H1 (cell line): ENCODE measurements around the gene METTL22. TPM values are rescaled to one million over a fixed set of nuclear protein-coding genes. Genes with fewer than 3 reads are reported as not detected.

Source experiments
- CTCF ChIA-PET: fragments of 300-600 bp; sonication (Branson Sonifier 250); formaldehyde crosslinking; loops from one replicate; lab custom pipeline; 2021; ENCODE audit not compliant: partially characterized antibody; lab: Charles Lee
- POLR2A ChIA-PET: fragments of 300-600 bp; sonication (Branson Sonifier 250); formaldehyde crosslinking; loops from one replicate; lab custom pipeline; 2021; ENCODE audit warnings: inconsistent platforms; ENCODE audit not compliant: partially characterized antibody; lab: Charles Lee
- DNase-seq, 2 experiments: peaks; one replicate each; pipeline versions ENCODE4 v3.0.0 to v3.0.0-alpha.2; 2010 to 2022; ENCODE audit warnings: low spot score in 2 of 2, low read depth in 1 of 2, mixed read lengths in 1 of 2
- FAIRE-seq: peaks from 2 replicates; lab custom pipeline; 2011; peaks lifted over from hg19 to GRCh38; lab: Jason Lieb, UNC
- H2AFZ ChIP-seq: 2 replicates; pipeline ENCODE4 v1.8.1; 2012; ENCODE audit warnings: low read length, inconsistent platforms
- H2AK5ac ChIP-seq: 2 replicates; pipeline ENCODE4 v1.6.1; 2013; ENCODE audit warnings: low read depth, low read length
- H2BK120ac ChIP-seq: replicated peaks from 2 replicates; pipeline ENCODE3; 2013; ENCODE audit warnings: low read depth, low read length, inconsistent platforms
- H2BK12ac ChIP-seq: 2 replicates; pipeline ENCODE4 v1.6.1; 2013; ENCODE audit warnings: low read depth, low read length
- H2BK15ac ChIP-seq: 2 replicates; pipeline ENCODE4 v1.6.1; 2013; ENCODE audit warnings: low read length
- H2BK20ac ChIP-seq: 2 replicates; pipeline ENCODE4 v1.6.1; 2013; ENCODE audit warnings: low read length
- H2BK5ac ChIP-seq: 2 replicates; pipeline ENCODE4 v1.6.1; 2013; ENCODE audit warnings: low read depth, low read length
- H3K14ac ChIP-seq: 2 replicates; pipeline ENCODE4 v1.6.1; 2013; ENCODE audit warnings: inconsistent platforms; ENCODE audit not compliant: insufficient read length
- H3K18ac ChIP-seq: 2 replicates; pipeline ENCODE4 v1.6.1; 2013; ENCODE audit warnings: low read length; ENCODE audit errors: extremely low read depth
- H3K23ac ChIP-seq: 2 replicates; pipeline ENCODE4 v1.6.1; 2013; ENCODE audit warnings: inconsistent platforms; ENCODE audit not compliant: insufficient read length
- H3K23me2 ChIP-seq: 2 replicates; pipeline ENCODE4 v1.6.1; 2013; ENCODE audit warnings: low read depth, low read length
- H3K27ac ChIP-seq: 2 replicates; pipeline ENCODE4 v1.6.1; 2011; ENCODE audit warnings: low read depth, low read length, inconsistent platforms
- H3K27me3 ChIP-seq, 4 experiments: replicated peaks in 1 of 4; 1 replicate in 1 of 4; 2 replicates in 3 of 4; pipeline versions ENCODE4 v1.6.1 to v1.8.1; 2011 to 2013; ENCODE audit warnings: low read length in 3 of 4, mild to moderate bottlenecking in 3 of 4, inconsistent platforms in 2 of 4, mixed read lengths in 2 of 4, moderate library complexity in 1 of 4; ENCODE audit not compliant: control insufficient read depth in 3 of 4, insufficient read depth in 3 of 4; ENCODE audit errors: extremely low read depth in 1 of 4
- H3K36me3 ChIP-seq, 4 experiments: 2 replicates each; pipeline versions ENCODE4 v1.6.1 to v1.8.1; 2011 to 2013; ENCODE audit warnings: mild to moderate bottlenecking in 4 of 4, low read length in 3 of 4, moderate library complexity in 2 of 4, control low read depth in 1 of 4, inconsistent platforms in 1 of 4; ENCODE audit not compliant: insufficient read depth in 4 of 4, control insufficient read depth in 2 of 4
- H3K4ac ChIP-seq: replicated peaks from 2 replicates; pipeline ENCODE3; 2013; ENCODE audit warnings: low read length, low read depth, mixed read lengths, inconsistent platforms; ENCODE audit not compliant: insufficient read length
- H3K4me1 ChIP-seq, 4 experiments: replicated peaks in 1 of 4; 1 replicate in 1 of 4; 2 replicates in 3 of 4; pipeline versions ENCODE4 v1.6.1 to v1.8.1; 2011 to 2013; ENCODE audit warnings: low read length in 3 of 4, inconsistent platforms in 2 of 4, mixed read lengths in 1 of 4; ENCODE audit not compliant: insufficient read depth in 4 of 4, control insufficient read depth in 3 of 4
- H3K4me2 ChIP-seq, 2 experiments: 2 replicates each; pipeline versions ENCODE4 v1.6.1 to v1.8.1; 2011 to 2013; ENCODE audit warnings: low read depth in 2 of 2, low read length in 2 of 2, control low read depth in 1 of 2, inconsistent platforms in 1 of 2, mild to moderate bottlenecking in 1 of 2; ENCODE audit not compliant: insufficient read depth in 1 of 2
- H3K4me3 ChIP-seq, 4 experiments: fragments of 200-600, 300-600 bp in 1 of 4; sonication (generic), shearing (Covaris generic), sonication (Bioruptor Twin) in 1 of 4; 2 replicates each; pipeline versions ENCODE4 v1.5.1 to v1.8.1; 2011 to 2016; ENCODE audit warnings: low read length in 4 of 4, low read depth in 3 of 4, control low read depth in 2 of 4, inconsistent platforms in 2 of 4, mild to moderate bottlenecking in 2 of 4, mixed read lengths in 1 of 4, moderate library complexity in 1 of 4; ENCODE audit not compliant: insufficient read depth in 2 of 4; ENCODE audit errors: extremely low read depth in 1 of 4
- H3K56ac ChIP-seq: replicated peaks from 2 replicates; pipeline ENCODE3; 2013; ENCODE audit warnings: low read depth, mild to moderate bottlenecking, mixed read lengths, low read length, inconsistent platforms; ENCODE audit not compliant: insufficient read length
- H3K79me1 ChIP-seq: 2 replicates; pipeline ENCODE4 v1.6.1; 2013; ENCODE audit warnings: low read depth, low read length, control low read depth
- H3K79me2 ChIP-seq, 2 experiments: 2 replicates each; pipeline versions ENCODE4 v1.6.1 to v1.8.1; 2012 to 2013; ENCODE audit warnings: low read length in 2 of 2, mild to moderate bottlenecking in 2 of 2, inconsistent platforms in 1 of 2; ENCODE audit not compliant: insufficient read depth in 2 of 2, control insufficient read depth in 1 of 2
- H3K9ac ChIP-seq, 4 experiments: replicated peaks in 1 of 4; 1 replicate in 1 of 4; 2 replicates in 3 of 4; pipeline versions ENCODE4 v1.6.1 to v1.8.1; 2011 to 2013; ENCODE audit warnings: low read depth in 3 of 4, low read length in 3 of 4, control low read depth in 2 of 4, mild to moderate bottlenecking in 2 of 4, moderate library complexity in 2 of 4, inconsistent platforms in 1 of 4; ENCODE audit errors: extremely low read depth in 1 of 4
- H3K9me3 ChIP-seq, 2 experiments: 2 replicates each; pipeline versions ENCODE4 v1.6.1 to v1.8.1; 2012 to 2013; ENCODE audit warnings: mild to moderate bottlenecking in 2 of 2, moderate library complexity in 2 of 2, control low read depth in 1 of 2, inconsistent platforms in 1 of 2, low read depth in 1 of 2, low read length in 1 of 2, mixed read lengths in 1 of 2; ENCODE audit not compliant: insufficient read depth in 2 of 2
- H4K20me1 ChIP-seq, 2 experiments: replicated peaks in 1 of 2; 2 replicates each; pipeline versions ENCODE3 to v1.8.1; 2011 to 2013; ENCODE audit warnings: inconsistent platforms in 2 of 2, low read length in 2 of 2, mild to moderate bottlenecking in 1 of 2; ENCODE audit not compliant: insufficient read depth in 2 of 2, control insufficient read depth in 1 of 2
- H4K5ac ChIP-seq: 2 replicates; pipeline ENCODE4 v1.6.1; 2013; ENCODE audit warnings: low read length, low read depth, mixed read lengths, inconsistent platforms; ENCODE audit not compliant: insufficient read length
- H4K8ac ChIP-seq: 2 replicates; pipeline ENCODE4 v1.8.0; 2013; ENCODE audit warnings: mild to moderate bottlenecking, moderate library complexity, low read length, inconsistent platforms; ENCODE audit not compliant: insufficient read depth; ENCODE audit errors: extremely low read depth
- H4K91ac ChIP-seq: replicated peaks from 2 replicates; pipeline ENCODE3; 2013; ENCODE audit warnings: low read length, mixed read lengths, inconsistent platforms; ENCODE audit not compliant: insufficient read length
- GTF2F1 ChIP-seq: IDR thresholded peaks from 2 replicates; pipeline ENCODE4 v1.6.1; 2012; ENCODE audit warnings: low read depth, low read length, improper control_type of control experiment, borderline replicate concordance
- JUN ChIP-seq: IDR thresholded peaks from 2 replicates; pipeline ENCODE4 v1.6.1; 2011; ENCODE audit warnings: low read depth, mild to moderate bottlenecking, improper control_type of control experiment, low read length
- KDM4A ChIP-seq: IDR thresholded peaks from one replicate; pipeline ENCODE4 v1.7.1; 2012; ENCODE audit warnings: low read depth, mild to moderate bottlenecking, moderate library complexity, low read length, inconsistent platforms; ENCODE audit not compliant: severe bottlenecking
- RAD21 ChIP-seq, 2 experiments: IDR thresholded peaks in 1 of 2; conservative IDR thresholded peaks in 1 of 2; 2 replicates each; pipeline ENCODE4 v1.6.1; 2011; ENCODE audit warnings: low read depth in 2 of 2, low read length in 2 of 2, improper control_type of control experiment in 1 of 2, inconsistent platforms in 1 of 2, mild to moderate bottlenecking in 1 of 2, moderate library complexity in 1 of 2
- RFX5 ChIP-seq: IDR thresholded peaks from 2 replicates; pipeline ENCODE4 v1.6.1; 2011; ENCODE audit warnings: low read depth, low read length, improper control_type of control experiment, borderline replicate concordance
- RNF2 ChIP-seq: fragments of 200-900, 300-1000 bp; sonication (generic); IDR thresholded peaks from 2 replicates; pipeline ENCODE4 v1.7.1; 2016; ENCODE audit warnings: borderline replicate concordance, low read depth, mild to moderate bottlenecking, antibody characterized with exemption, low read length; ENCODE audit not compliant: poor library complexity, severe bottlenecking; ENCODE audit errors: missing control alignments
- SAP30 ChIP-seq: fragments of 300-600 bp; sonication (generic); IDR thresholded peaks from 2 replicates; pipeline ENCODE4 v1.7.1; 2012; ENCODE audit warnings: low read length, moderate library complexity, mild to moderate bottlenecking, inconsistent platforms; ENCODE audit not compliant: insufficient read depth, insufficient replicate concordance
- SIN3A ChIP-seq, 2 experiments: IDR thresholded peaks in 1 of 2; conservative IDR thresholded peaks in 1 of 2; 2 replicates each; pipeline ENCODE4 v1.6.1; 2011 to 2012; ENCODE audit warnings: low read length in 2 of 2, improper control_type of control experiment in 1 of 2, low read depth in 1 of 2, mild to moderate bottlenecking in 1 of 2
- TBP ChIP-seq: IDR thresholded peaks from 2 replicates; pipeline ENCODE4 v1.6.1; 2011; ENCODE audit warnings: low read depth, low read length, improper control_type of control experiment
- ZNF274 ChIP-seq: IDR thresholded peaks from 2 replicates; pipeline ENCODE4 v1.7.0; 2012; ENCODE audit warnings: low read length, borderline replicate concordance; ENCODE audit errors: extremely low read depth
- WGBS, 2 experiments: shearing (Covaris generic) in 1 of 2; methylation state at CpG; one replicate each; pipeline versions ENCODE4 v1.1.6 to v1.1.7; 2013 to 2015; ENCODE audit warnings: low lambda C conversion rate in 2 of 2, mixed read lengths in 2 of 2, inconsistent platforms in 1 of 2, low coverage in 1 of 2, missing lambda C conversion rate in 1 of 2; ENCODE audit not compliant: insufficient replicate concordance in 2 of 2, insufficient coverage in 1 of 2, insufficient read length in 1 of 2; ENCODE audit errors: extremely low coverage in 1 of 2, missing lambda C conversion rate in 1 of 2; 5-methylcytosine and 5-hydroxymethylcytosine counted together
- polyA plus RNA-seq, 7 experiments: library from polyadenylated mRNA; depleted of rRNA in 3 of 7; stranded (reverse) in 5 of 7; unstranded in 2 of 7; fragments of >200 nt in 5 of 7; fragments of 200-250 nt in 2 of 7; gene quantifications; 1 replicate in 5 of 7; 2 replicates in 1 of 7; 4 replicates in 1 of 7; pipeline versions ENCODE4 v1.2.1 to v1.2.3, GENCODE V29; 2011 to 2013; ENCODE audit warnings: missing spikeins in 2 of 7, mixed read lengths in 2 of 7
- total RNA-seq: library from RNA; stranded (reverse); fragmentation: NEBNext Ultra II Directional; extraction: Animal tissue kit (Norgen Biotek cat#: 25700); gene quantifications from 2 replicates; pipeline ENCODE4 v1.2.1, GENCODE V29; 2021
- TF ChIP-seq, protein P1 (sequence below): IDR thresholded peaks from 2 replicates; pipeline ENCODE4 v1.6.1; 2012; ENCODE audit warnings: inconsistent platforms

METTL22 gene
- total and polyA plus RNA-seq, 2 of the 8 experiments (the other 6 are each of a cell fraction or from before 2014, with no cell fraction given): 56.7 to 85.2 TPM

DNA sequence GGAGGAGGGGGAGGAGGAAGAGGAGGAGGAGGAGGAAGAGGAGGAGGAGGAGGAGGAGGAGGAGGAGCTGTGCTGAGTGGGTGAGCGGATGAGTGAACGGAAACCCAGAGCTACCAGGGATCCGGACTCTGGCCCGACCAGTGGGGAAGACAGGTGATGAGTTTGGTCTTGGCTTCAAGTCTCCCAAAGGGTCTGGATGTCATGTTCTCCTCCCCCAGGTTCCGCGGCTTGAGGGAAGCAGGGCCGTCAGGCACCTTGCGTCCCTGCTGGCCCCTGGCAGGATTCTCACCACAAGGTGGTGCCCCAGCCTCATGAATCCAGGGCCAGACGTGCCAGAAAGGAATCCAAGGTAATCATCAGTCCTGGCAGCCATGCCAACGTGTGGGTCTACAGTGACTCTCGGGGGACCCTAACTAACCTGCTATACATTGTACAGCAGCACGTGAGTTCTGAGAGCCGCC lies 39.4 kb downstream of the METTL22 start:
- H2BK120ac ChIP-seq: no peak overlapping the region
- no peaks in the 10 kb centered on the region for H3K79me2 ChIP-seq
- peak; percentile 67 to 87 for DNase-seq
- peak; percentile 82 for FAIRE-seq
- H3K4me3 ChIP-seq: no peak overlapping the region
- no peaks in the 10 kb centered on the region for H3K36me3 ChIP-seq
- no peak overlapping the region for H2BK5ac ChIP-seq
- no peak overlapping the region for H3K56ac ChIP-seq
- H3K4me1 ChIP-seq: peaks cover 0 to 3% (median 0%) of the 10 kb centered on the region in 4 experiments; a peak in 2 of 7 replicates
- no peak overlapping the region for H2BK15ac ChIP-seq
- ChIA-PET CTCF (interaction anchor here (0.7 to 27.6 kb wide), 14 partner anchors 9 to 287 kb away, joined by 3 to 404 read pairs (median 5); partner anchors contain the start of genes ABAT, PMM2 and TMEM186), POLR2A (no interaction called here)
- H3K4ac ChIP-seq: no peak overlapping the region
- no peak overlapping the region for H2AFZ ChIP-seq
- WGBS, 2 experiments: 24% methylated on average over 9 of the region's 13 CpGs; no CpG with 5 or more reads in 1 of the 2 experiments
- H3K23me2 ChIP-seq: no peaks in the 10 kb centered on the region
- no peak overlapping the region for H3K18ac ChIP-seq
- no peak overlapping the region for H3K27ac ChIP-seq
- H3K9me3 ChIP-seq: no peaks in the 10 kb centered on the region
- no peak overlapping the region for H2BK12ac ChIP-seq
- no peak overlapping the region; the same call in 1 of the 2 replicates for H4K8ac ChIP-seq
- no peak overlapping the region for H4K5ac ChIP-seq
- H2AK5ac ChIP-seq: no peak overlapping the region
- H3K14ac ChIP-seq: no peak overlapping the region
- H3K79me1 ChIP-seq: no peaks in the 10 kb centered on the region
- H3K23ac ChIP-seq: no peak overlapping the region
- no peak overlapping the region for H2BK20ac ChIP-seq
- no peak overlapping the region for H4K91ac ChIP-seq
- H3K9ac ChIP-seq: no peak overlapping the region
- H3K27me3 ChIP-seq: no peaks in the 10 kb centered on the region
- H4K20me1 ChIP-seq: no peaks in the 10 kb centered on the region
- H3K4me2 ChIP-seq: peak overlapping the region in 1 of 2 experiments; percentile 54; a peak in 2 of 4 replicates
- TF ChIP-seq JUN (no peak), RFX5 (no peak), SIN3A (conservative IDR thresholded peaks at IDR 0.05 in 1 of 2, IDR thresholded peaks at IDR 0.05 in 1 of 2; ENCODE audit: low read depth in 1 of 2, low read length in 2 of 2) (peak in 1 of 2 experiments; percentile 70; a peak in 1 of 4 replicates), SAP30 (no peak), ZNF274 (no peak), GTF2F1 (no peak), RNF2 (no peak), KDM4A (no peak), TBP (no peak), RAD21 (IDR thresholded peaks at IDR 0.05 in 1 of 2, conservative IDR thresholded peaks at IDR 0.05 in 1 of 2; ENCODE audit: low read depth in 2 of 2, low read length in 2 of 2) (peak; percentile 99 to 100)
- TF ChIP-seq, protein P1, sequence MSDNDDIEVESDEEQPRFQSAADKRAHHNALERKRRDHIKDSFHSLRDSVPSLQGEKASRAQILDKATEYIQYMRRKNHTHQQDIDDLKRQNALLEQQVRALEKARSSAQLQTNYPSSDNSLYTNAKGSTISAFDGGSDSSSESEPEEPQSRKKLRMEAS: 0 out of 2 replicates have a peak, but pooled peaks have one; percentile 25
